ENCODE measurements around the gene CDKL5.

The CDKL5 gene

DNA sequence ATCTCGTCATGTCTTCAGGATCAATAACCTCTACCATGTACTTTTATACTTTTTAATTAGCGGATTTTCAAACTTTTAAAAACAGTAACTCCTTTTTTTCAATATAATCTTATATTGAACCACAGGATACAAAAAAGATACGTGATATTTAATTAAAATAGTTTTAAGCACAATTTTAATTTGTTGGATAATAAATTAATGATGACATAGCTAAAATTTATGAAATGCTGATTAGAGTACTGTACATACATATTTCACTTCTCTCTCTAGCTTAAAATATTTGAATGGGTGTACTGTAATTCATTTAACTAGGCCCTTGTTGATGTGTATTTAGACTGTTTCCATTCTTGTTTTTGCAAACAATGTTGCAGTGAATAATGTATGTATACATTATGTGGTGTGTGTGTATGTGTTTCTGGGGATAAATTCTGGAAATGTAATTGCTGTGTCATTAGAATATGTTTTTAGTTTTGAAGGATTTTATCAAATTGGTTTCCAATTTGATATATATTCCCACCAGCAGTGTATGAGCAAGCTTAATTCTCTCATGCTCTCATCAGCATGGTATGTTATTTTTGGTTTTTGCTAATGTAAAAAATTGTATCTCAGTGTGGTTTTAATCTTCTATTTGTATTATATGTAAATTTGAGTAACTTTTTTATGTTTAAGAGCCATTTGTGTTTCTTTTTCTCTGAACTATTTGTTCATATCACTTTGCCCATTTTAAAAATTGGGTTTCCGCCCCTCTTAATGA is 66.4 kb downstream of the CDKL5 start:
- no peak for TF ChIP-seq ZFX (IDR thresholded peaks at IDR 0.05)
- TF ChIP-seq, protein P1, sequence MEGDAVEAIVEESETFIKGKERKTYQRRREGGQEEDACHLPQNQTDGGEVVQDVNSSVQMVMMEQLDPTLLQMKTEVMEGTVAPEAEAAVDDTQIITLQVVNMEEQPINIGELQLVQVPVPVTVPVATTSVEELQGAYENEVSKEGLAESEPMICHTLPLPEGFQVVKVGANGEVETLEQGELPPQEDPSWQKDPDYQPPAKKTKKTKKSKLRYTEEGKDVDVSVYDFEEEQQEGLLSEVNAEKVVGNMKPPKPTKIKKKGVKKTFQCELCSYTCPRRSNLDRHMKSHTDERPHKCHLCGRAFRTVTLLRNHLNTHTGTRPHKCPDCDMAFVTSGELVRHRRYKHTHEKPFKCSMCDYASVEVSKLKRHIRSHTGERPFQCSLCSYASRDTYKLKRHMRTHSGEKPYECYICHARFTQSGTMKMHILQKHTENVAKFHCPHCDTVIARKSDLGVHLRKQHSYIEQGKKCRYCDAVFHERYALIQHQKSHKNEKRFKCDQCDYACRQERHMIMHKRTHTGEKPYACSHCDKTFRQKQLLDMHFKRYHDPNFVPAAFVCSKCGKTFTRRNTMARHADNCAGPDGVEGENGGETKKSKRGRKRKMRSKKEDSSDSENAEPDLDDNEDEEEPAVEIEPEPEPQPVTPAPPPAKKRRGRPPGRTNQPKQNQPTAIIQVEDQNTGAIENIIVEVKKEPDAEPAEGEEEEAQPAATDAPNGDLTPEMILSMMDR (conservative IDR thresholded peaks at IDR 0.05), result no peak
- H3K27ac ChIP-seq, result no peak overlapping the region

DNA sequence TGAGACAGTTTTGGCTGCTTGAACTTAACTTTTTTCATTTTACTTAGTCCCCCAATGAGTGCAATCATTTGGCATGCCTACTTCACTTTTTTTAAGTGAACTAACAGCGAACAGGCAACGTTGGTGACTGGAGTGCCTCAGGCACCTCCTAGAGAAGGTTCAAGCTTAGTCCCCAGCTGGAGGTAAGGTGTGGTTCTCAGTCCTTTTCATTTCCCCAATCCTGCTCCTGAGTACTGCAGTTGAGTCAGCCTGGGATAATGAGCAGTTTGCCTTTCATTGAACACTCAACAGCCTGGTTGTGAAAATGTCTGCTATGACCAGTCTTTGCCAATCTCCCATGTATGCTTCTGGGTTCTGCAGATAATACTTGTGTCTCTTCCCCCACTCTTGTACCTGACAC is 109.5 kb downstream of the CDKL5 start:
- TF ChIP-seq, protein P1 (conservative IDR thresholded peaks at IDR 0.05), result no peak
- no peak for TF ChIP-seq ZFX (IDR thresholded peaks at IDR 0.05)

DNA sequence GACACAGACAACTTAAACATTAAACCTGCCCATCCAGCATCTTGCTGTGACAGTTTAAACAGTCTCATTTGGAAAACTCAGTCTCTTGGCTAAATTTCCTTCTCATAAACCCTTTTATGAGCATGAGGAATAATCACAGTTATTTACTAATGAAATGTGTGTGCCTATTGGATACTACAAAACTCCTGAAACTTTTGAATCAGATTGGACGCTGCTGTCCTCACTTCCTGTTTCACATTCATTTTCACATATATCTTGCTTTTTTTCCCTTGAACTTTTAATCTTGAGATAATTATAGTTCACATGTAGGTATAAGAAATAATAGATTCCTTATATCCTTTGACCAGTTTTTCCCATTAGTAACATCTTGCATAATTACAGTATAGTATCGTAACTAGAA is 111.7 kb downstream of the CDKL5 start:
- TF ChIP-seq, protein P1 (conservative IDR thresholded peaks at IDR 0.05), result no peak
- TF ChIP-seq ZFX (IDR thresholded peaks at IDR 0.05), result no peak
- H3K27ac ChIP-seq, result no peak overlapping the region

More for the DNA sequence above, 109.5 kb downstream of the CDKL5 start:
- no peak overlapping the region for H3K27ac ChIP-seq

DNA sequence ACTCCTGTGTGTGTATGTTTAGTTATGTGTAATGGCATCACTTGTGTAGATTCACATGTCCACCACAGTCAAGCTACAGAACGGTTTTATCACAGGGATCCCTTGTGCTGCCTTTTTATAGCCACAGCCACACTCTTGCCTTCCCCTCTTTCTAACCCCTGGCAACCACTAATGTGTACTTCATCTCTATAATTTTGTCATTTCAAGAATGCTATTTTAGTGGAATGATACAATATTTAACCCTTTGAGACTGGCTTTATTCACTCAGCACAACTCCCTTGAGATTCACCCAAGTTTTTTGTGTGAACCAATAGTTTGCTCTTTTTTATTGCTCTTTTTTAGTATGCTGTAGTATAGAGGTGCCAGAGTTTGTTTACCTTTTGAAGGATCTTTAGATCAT is 112.1 kb downstream of the CDKL5 start:
- TF ChIP-seq, protein P1 (conservative IDR thresholded peaks at IDR 0.05), result no peak
- no peak for TF ChIP-seq ZFX (IDR thresholded peaks at IDR 0.05)
- H3K27ac ChIP-seq, result no peak overlapping the region

DNA sequence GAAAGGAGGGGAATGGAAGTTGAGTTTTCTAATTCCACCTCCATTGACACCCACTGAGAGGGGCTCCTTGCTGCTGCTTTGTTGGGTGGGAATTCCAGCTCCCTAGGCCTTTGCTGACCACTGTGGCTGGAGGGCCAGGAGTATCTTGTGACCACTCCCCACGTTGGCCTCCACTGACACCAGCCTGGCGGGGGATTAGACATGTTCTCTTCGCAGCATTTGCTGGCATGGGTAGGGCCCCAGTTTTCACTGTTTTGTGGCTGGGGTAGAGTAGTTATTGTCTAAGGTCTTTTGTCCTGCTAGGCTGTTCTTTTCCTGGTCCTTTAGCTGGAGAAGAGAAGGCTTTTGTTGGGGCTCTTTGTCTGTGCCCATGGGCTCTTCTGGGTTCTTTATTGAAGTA is 116.7 kb downstream of the CDKL5 start:
- TF ChIP-seq, protein P1 (conservative IDR thresholded peaks at IDR 0.05), result no peak
- no peak for TF ChIP-seq ZFX (IDR thresholded peaks at IDR 0.05)
- H3K27ac ChIP-seq, result no peak overlapping the region

DNA sequence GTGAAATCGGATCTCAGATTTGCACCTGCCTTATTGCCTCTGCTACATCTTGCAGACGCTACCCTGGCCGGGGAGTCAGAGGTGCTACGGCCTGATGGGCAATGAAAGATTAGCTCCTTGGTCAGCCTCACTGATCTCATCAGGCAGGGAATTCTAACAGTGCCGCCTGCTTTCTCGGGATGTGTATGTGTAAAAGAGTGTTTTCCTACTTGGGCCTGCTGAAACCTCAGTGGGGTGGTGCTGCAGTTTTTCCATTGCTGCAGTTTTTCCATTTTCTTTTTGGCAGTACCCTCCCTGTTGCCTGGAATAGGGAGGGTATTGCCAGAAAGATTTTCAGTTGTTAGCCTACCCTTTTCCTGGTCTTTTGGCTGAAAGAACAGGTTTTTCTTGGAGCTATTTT is 117.5 kb downstream of the CDKL5 start:
- no peak overlapping the region for H3K27ac ChIP-seq
- TF ChIP-seq, protein P1 (conservative IDR thresholded peaks at IDR 0.05), result no peak
- no peak for TF ChIP-seq ZFX (IDR thresholded peaks at IDR 0.05)

DNA sequence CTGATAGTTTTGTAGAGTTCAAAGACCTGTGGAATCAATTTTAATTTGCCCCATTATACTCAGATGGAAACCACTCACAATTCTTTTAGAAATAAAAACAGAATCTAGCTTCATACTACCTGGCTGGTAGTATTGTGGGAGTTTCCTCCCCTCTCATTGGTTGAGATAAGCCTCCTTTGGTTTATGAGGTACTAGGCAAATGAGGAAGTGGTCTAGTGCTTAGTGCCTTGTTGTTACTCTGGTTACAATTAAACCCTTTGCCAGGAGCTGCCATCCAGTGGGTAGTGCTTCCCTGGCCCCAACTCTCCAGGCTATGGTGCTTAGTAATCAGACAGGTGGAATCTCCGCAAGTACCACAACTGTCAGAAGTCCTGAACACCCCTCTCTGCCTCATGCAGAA is 118.3 kb downstream of the CDKL5 start:
- TF ChIP-seq, protein P1 (conservative IDR thresholded peaks at IDR 0.05), result no peak
- H3K27ac ChIP-seq, result no peak overlapping the region
